Measurements from ENCODE around the gene CCDC74B.
"Not testable (repeated sequence)": the region's sequence is repeated elsewhere in the genome, so short reads cannot be mapped to it uniquely, and the experiment has no call there.

CCDC74B gene

GRCh38 chr2:130155956-130156623, 11.2 kb upstream of the CCDC74B start:
- not testable (repeated sequence) for H3K27ac ChIP-seq (ENCODE audit: low read length); H3K9ac ChIP-seq (ENCODE audit: low read length in 2 of 2); H3K27me3 ChIP-seq (ENCODE audit: control insufficient read depth in 1 of 2, insufficient read depth in 2 of 2, low read length in 2 of 2); H3K4me3 ChIP-seq (ENCODE audit: low read length in 2 of 2); H3K4me1 ChIP-seq (ENCODE audit: control insufficient read depth, insufficient read depth, low read length); H3K9me3 ChIP-seq (ENCODE audit: control insufficient read depth in 2 of 2, low read length in 2 of 2)
- peaks cover 5 to 13% of the 10 kb centered on the region in 2 donors for H3K36me3 ChIP-seq (ENCODE audit: control insufficient read depth in 2 of 2, insufficient read depth in 2 of 2, low read length in 2 of 2)

GRCh38 chr2:130154773-130155765, 10.2 kb upstream of the CCDC74B start:
- H3K4me3 ChIP-seq (ENCODE audit: low read length in 2 of 2), result no peak overlapping the region
- H3K27ac ChIP-seq (ENCODE audit: low read length), result no peak overlapping the region
- H3K9ac ChIP-seq (ENCODE audit: low read length in 2 of 2), result no peak overlapping the region
- no peaks in the 10 kb centered on the region for H3K27me3 ChIP-seq (ENCODE audit: control insufficient read depth in 1 of 2, insufficient read depth in 2 of 2, low read length in 2 of 2)
- peaks cover 5 to 11% of the 10 kb centered on the region in 2 donors for H3K36me3 ChIP-seq (ENCODE audit: control insufficient read depth in 2 of 2, insufficient read depth in 2 of 2, low read length in 2 of 2)
- H3K9me3 ChIP-seq (ENCODE audit: control insufficient read depth in 2 of 2, low read length in 2 of 2), result no peaks in the 10 kb centered on the region
- H3K4me1 ChIP-seq (ENCODE audit: control insufficient read depth, insufficient read depth, low read length), result no peaks in the 10 kb centered on the region

GRCh38 chr2:130154423-130154770, 9.5 kb upstream of the CCDC74B start:
- H3K9ac ChIP-seq (ENCODE audit: low read length in 2 of 2); H3K4me3 ChIP-seq (ENCODE audit: low read length in 2 of 2): not testable (repeated sequence)

GRCh38 chr2:130153721-130154422, 9.0 kb upstream of the CCDC74B start:
- H3K27ac ChIP-seq (ENCODE audit: low read length); H3K9me3 ChIP-seq (ENCODE audit: control insufficient read depth in 2 of 2, low read length in 2 of 2); H3K4me1 ChIP-seq (ENCODE audit: control insufficient read depth, insufficient read depth, low read length); H3K36me3 ChIP-seq (ENCODE audit: control insufficient read depth in 2 of 2, insufficient read depth in 2 of 2, low read length in 2 of 2); H3K9ac ChIP-seq (ENCODE audit: low read length in 2 of 2); H3K27me3 ChIP-seq (ENCODE audit: control insufficient read depth in 1 of 2, insufficient read depth in 2 of 2, low read length in 2 of 2); H3K4me3 ChIP-seq (ENCODE audit: low read length in 2 of 2): not testable (repeated sequence)

More at GRCh38 chr2:130154423-130154770, 9.5 kb upstream of the CCDC74B start:
- H3K9me3 ChIP-seq (ENCODE audit: control insufficient read depth in 2 of 2, low read length in 2 of 2); H3K27me3 ChIP-seq (ENCODE audit: control insufficient read depth in 1 of 2, insufficient read depth in 2 of 2, low read length in 2 of 2); H3K4me1 ChIP-seq (ENCODE audit: control insufficient read depth, insufficient read depth, low read length); H3K36me3 ChIP-seq (ENCODE audit: control insufficient read depth in 2 of 2, insufficient read depth in 2 of 2, low read length in 2 of 2); H3K27ac ChIP-seq (ENCODE audit: low read length): not testable (repeated sequence)

- H3K9me3 ChIP-seq (ENCODE audit: control insufficient read depth in 2 of 2, low read length in 2 of 2), result no peaks in the 10 kb centered on the region
- H3K9ac ChIP-seq (ENCODE audit: low read length in 2 of 2), result no peak overlapping the region
- H3K36me3 ChIP-seq (ENCODE audit: control insufficient read depth in 2 of 2, insufficient read depth in 2 of 2, low read length in 2 of 2), result peaks cover 5 to 8% of the 10 kb centered on the region in 2 donors
- no peak overlapping the region for H3K27ac ChIP-seq (ENCODE audit: low read length)
- H3K4me1 ChIP-seq (ENCODE audit: control insufficient read depth, insufficient read depth, low read length), result no peaks in the 10 kb centered on the region
- H3K4me3 ChIP-seq (ENCODE audit: low read length in 2 of 2), result no peak overlapping the region
- no peaks in the 10 kb centered on the region for H3K27me3 ChIP-seq (ENCODE audit: control insufficient read depth in 1 of 2, insufficient read depth in 2 of 2, low read length in 2 of 2)
These were observed 8.1 kb upstream of the CCDC74B start for GRCh38 chr2:130152816-130153595.

- not testable (repeated sequence) for H3K9ac ChIP-seq (ENCODE audit: low read length in 2 of 2); H3K27me3 ChIP-seq (ENCODE audit: control insufficient read depth in 1 of 2, insufficient read depth in 2 of 2, low read length in 2 of 2); H3K36me3 ChIP-seq (ENCODE audit: control insufficient read depth in 2 of 2, insufficient read depth in 2 of 2, low read length in 2 of 2); H3K9me3 ChIP-seq (ENCODE audit: control insufficient read depth in 2 of 2, low read length in 2 of 2); H3K4me1 ChIP-seq (ENCODE audit: control insufficient read depth, insufficient read depth, low read length); H3K27ac ChIP-seq (ENCODE audit: low read length); H3K4me3 ChIP-seq (ENCODE audit: low read length in 2 of 2)
These were observed 7.4 kb upstream of the CCDC74B start for GRCh38 chr2:130152136-130152815.

GRCh38 chr2:130151145-130151512, 6.2 kb upstream of the CCDC74B start:
- not testable (repeated sequence) for H3K27ac ChIP-seq (ENCODE audit: low read length); H3K36me3 ChIP-seq (ENCODE audit: control insufficient read depth in 2 of 2, insufficient read depth in 2 of 2, low read length in 2 of 2); H3K4me3 ChIP-seq (ENCODE audit: low read length in 2 of 2); H3K9me3 ChIP-seq (ENCODE audit: control insufficient read depth in 2 of 2, low read length in 2 of 2); H3K9ac ChIP-seq (ENCODE audit: low read length in 2 of 2); H3K27me3 ChIP-seq (ENCODE audit: control insufficient read depth in 1 of 2, insufficient read depth in 2 of 2, low read length in 2 of 2); H3K4me1 ChIP-seq (ENCODE audit: control insufficient read depth, insufficient read depth, low read length)

- no peaks in the 10 kb centered on the region for H3K9me3 ChIP-seq (ENCODE audit: control insufficient read depth in 2 of 2, low read length in 2 of 2)
- H3K9ac ChIP-seq (ENCODE audit: low read length in 2 of 2), result no peak overlapping the region
These were observed 5.6 kb upstream of the CCDC74B start for GRCh38 chr2:130150181-130151144.

GRCh38 chr2:130148515-130148914, 3.6 kb upstream of the CCDC74B start:
- not testable (repeated sequence) for H3K27me3 ChIP-seq (ENCODE audit: control insufficient read depth in 1 of 2, insufficient read depth in 2 of 2, low read length in 2 of 2); H3K4me1 ChIP-seq (ENCODE audit: control insufficient read depth, insufficient read depth, low read length); H3K9ac ChIP-seq (ENCODE audit: low read length in 2 of 2); H3K4me3 ChIP-seq (ENCODE audit: low read length in 2 of 2); H3K9me3 ChIP-seq (ENCODE audit: control insufficient read depth in 2 of 2, low read length in 2 of 2); H3K36me3 ChIP-seq (ENCODE audit: control insufficient read depth in 2 of 2, insufficient read depth in 2 of 2, low read length in 2 of 2); H3K27ac ChIP-seq (ENCODE audit: low read length)

More at GRCh38 chr2:130150181-130151144, 5.6 kb upstream of the CCDC74B start:
- Histone ChIP-seq H3K4me3 (ENCODE audit: low read length in 2 of 2) (no peak overlapping the region), H3K4me1 (ENCODE audit: control insufficient read depth, insufficient read depth, low read length) (no peaks in the 10 kb centered on the region), H3K27ac (ENCODE audit: low read length) (no peak overlapping the region), H3K27me3 (ENCODE audit: control insufficient read depth in 1 of 2, insufficient read depth in 2 of 2, low read length in 2 of 2) (no peaks in the 10 kb centered on the region), H3K36me3 (ENCODE audit: control insufficient read depth in 2 of 2, insufficient read depth in 2 of 2, low read length in 2 of 2) (peaks cover 5 to 8% of the 10 kb centered on the region in 2 donors)
